HepG2 (cell line): Measurements from ENCODE around the gene CACNA1I. TPM values are rescaled to one million over a fixed set of nuclear protein-coding genes. Genes with fewer than 3 reads are reported as not detected.

Source experiments
- ELK4 ChIP-seq: sonication (generic); formaldehyde crosslinking; IDR thresholded peaks from 2 replicates; pipeline ENCODE4 v1.9.0; 2021; ENCODE audit warnings: missing genetic modification reagents, borderline replicate concordance
- PAF1 ChIP-seq: IDR thresholded peaks from 2 replicates; pipeline ENCODE4 v1.6.1; 2016; ENCODE audit warnings: missing genetic modification reagents, missing compliant biosample characterization
- PBX2 ChIP-seq: IDR thresholded peaks from 2 replicates; pipeline ENCODE4 v1.6.1; 2016; ENCODE audit warnings: control low read depth
- SMAD1 ChIP-seq: sonication (generic); formaldehyde crosslinking; IDR thresholded peaks from 2 replicates; pipeline ENCODE4 v1.4.0; 2020; ENCODE audit warnings: missing genetic modification reagents, low read depth, mild to moderate bottlenecking, borderline replicate concordance
- TCF12 ChIP-seq, 2 experiments: fragments of 450-650 bp in 1 of 2; sonication (generic) in 1 of 2; formaldehyde crosslinking in 1 of 2; IDR thresholded peaks; 2 replicates each; pipeline versions ENCODE4 v1.6.1 to v1.8.0; 2017 to 2022; ENCODE audit warnings: antibody characterized with exemption in 1 of 2, mild to moderate bottlenecking in 1 of 2, missing genetic modification reagents in 1 of 2, moderate library complexity in 1 of 2
- YEATS4 ChIP-seq: sonication (generic); formaldehyde crosslinking; IDR thresholded peaks from 2 replicates; pipeline ENCODE4 v1.4.0; 2020; ENCODE audit warnings: missing genetic modification reagents, borderline replicate concordance
- ZBTB7A ChIP-seq: sonication (generic); formaldehyde crosslinking; IDR thresholded peaks from 2 replicates; pipeline ENCODE4 v1.8.0; 2022; ENCODE audit warnings: mild to moderate bottlenecking, missing genetic modification reagents
- ZC3H13 ChIP-seq: sonication (generic); formaldehyde crosslinking; IDR thresholded peaks from 2 replicates; pipeline ENCODE4 v1.8.1; 2023; ENCODE audit warnings: mild to moderate bottlenecking, missing genetic modification reagents, moderate library complexity
- ZNF597 ChIP-seq: sonication (generic); formaldehyde crosslinking; IDR thresholded peaks from 2 replicates; pipeline ENCODE4 v1.5.0; 2020; ENCODE audit warnings: missing genetic modification reagents
- ZNF615 ChIP-seq: sonication (generic); formaldehyde crosslinking; IDR thresholded peaks from 2 replicates; pipeline ENCODE4 v1.5.0; 2020; ENCODE audit warnings: mild to moderate bottlenecking, missing genetic modification reagents, borderline replicate concordance
- ZNF646 ChIP-seq: sonication (generic); formaldehyde crosslinking; IDR thresholded peaks from 2 replicates; pipeline ENCODE4 v1.9.0; 2021; ENCODE audit warnings: mild to moderate bottlenecking, missing genetic modification reagents
- ZNF773 ChIP-seq: sonication (generic); formaldehyde crosslinking; IDR thresholded peaks from 2 replicates; pipeline ENCODE4 v1.4.0; 2020; ENCODE audit warnings: missing genetic modification reagents, borderline replicate concordance
- ZNF775 ChIP-seq: sonication (generic); formaldehyde crosslinking; IDR thresholded peaks from 2 replicates; pipeline ENCODE4 v1.4.0; 2020; ENCODE audit warnings: missing genetic modification reagents, mild to moderate bottlenecking, moderate library complexity, borderline replicate concordance
- polyA plus RNA-seq, 8 experiments: library from polyadenylated mRNA; depleted of rRNA in 3 of 8; stranded (reverse) in 7 of 8; unstranded in 1 of 8; fragments of >200 nt; fragmentation: Illumina TruSeq in 4 of 8; extraction: Trizol in 4 of 8; gene quantifications; 2 replicates each; pipeline versions ENCODE4 v1.2.1 to v1.2.3, GENCODE V29; 2011 to 2016; ENCODE audit warnings: low read depth in 4 of 8, missing spikeins in 1 of 8, mixed read lengths in 1 of 8; ENCODE audit not compliant: insufficient read depth in 1 of 8
- total RNA-seq, 5 experiments: library from RNA; depleted of rRNA; stranded (reverse); fragments of >200 nt; fragmentation: Illumina TruSeq; extraction: Trizol; gene quantifications; 2 replicates each; pipeline ENCODE4 v1.2.3, GENCODE V29; 2016; ENCODE audit warnings: low read depth in 1 of 5
- TF ChIP-seq, protein P1 (sequence below): sonication (generic); formaldehyde crosslinking; IDR thresholded peaks from 2 replicates; pipeline ENCODE4 v1.8.1; 2023; ENCODE audit warnings: mild to moderate bottlenecking, missing genetic modification reagents
- TF ChIP-seq, protein P2 (sequence below): IDR thresholded peaks from 2 replicates; pipeline ENCODE4 v1.6.1; 2016; ENCODE audit warnings: missing compliant biosample characterization, missing genetic modification reagents, borderline replicate concordance

Gene CACNA1I
- total and polyA plus RNA-seq, 2 of the 13 experiments (the other 11 are each of a cell fraction or from before 2014, with no cell fraction given) = not detected

GRCh38 chr22:39528681-39529486 is 41.7 kb upstream of the CACNA1I start (continued):
- TF ChIP-seq ZNF597 (CRISPR knock-in tag) (no peak), ZNF646 (CRISPR knock-in tag) (no peak), SMAD1 (peak; percentile 41; the same call in 1 of the 2 replicates), ZNF773 (CRISPR knock-in tag) (peak; percentile 68; the same call in 1 of the 2 replicates), TCF12 (IDR thresholded peaks at IDR 0.05) (no peak), TCF12 (CRISPR knock-in tag; IDR thresholded peaks at IDR 0.05) (no peak), PBX2 (CRISPR knock-in tag) (no peak), ZC3H13 (CRISPR knock-in tag) (peak; percentile 90), ZNF615 (CRISPR knock-in tag) (no peak), PAF1 (no peak), ZBTB7A (CRISPR knock-in tag) (no peak), ELK4 (CRISPR knock-in tag) (no peak), YEATS4 (peak; percentile 74), ZNF775 (CRISPR knock-in tag) (no peak)
- TF ChIP-seq, protein P1, sequence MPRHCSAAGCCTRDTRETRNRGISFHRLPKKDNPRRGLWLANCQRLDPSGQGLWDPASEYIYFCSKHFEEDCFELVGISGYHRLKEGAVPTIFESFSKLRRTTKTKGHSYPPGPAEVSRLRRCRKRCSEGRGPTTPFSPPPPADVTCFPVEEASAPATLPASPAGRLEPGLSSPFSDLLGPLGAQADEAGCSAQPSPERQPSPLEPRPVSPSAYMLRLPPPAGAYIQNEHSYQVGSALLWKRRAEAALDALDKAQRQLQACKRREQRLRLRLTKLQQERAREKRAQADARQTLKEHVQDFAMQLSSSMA (CRISPR knock-in tag) = peak; percentile 67
- TF ChIP-seq, protein P2, sequence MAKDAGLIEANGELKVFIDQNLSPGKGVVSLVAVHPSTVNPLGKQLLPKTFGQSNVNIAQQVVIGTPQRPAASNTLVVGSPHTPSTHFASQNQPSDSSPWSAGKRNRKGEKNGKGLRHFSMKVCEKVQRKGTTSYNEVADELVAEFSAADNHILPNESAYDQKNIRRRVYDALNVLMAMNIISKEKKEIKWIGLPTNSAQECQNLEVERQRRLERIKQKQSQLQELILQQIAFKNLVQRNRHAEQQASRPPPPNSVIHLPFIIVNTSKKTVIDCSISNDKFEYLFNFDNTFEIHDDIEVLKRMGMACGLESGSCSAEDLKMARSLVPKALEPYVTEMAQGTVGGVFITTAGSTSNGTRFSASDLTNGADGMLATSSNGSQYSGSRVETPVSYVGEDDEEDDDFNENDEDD (CRISPR knock-in tag) = peak; percentile 54; the same call in 1 of the 2 replicates
